ENCODE measurements around the gene ACHE.
"Not testable (repeated sequence)": the region's sequence is repeated elsewhere in the genome, so short reads cannot be mapped to it uniquely, and the experiment has no call there.

Gene ACHE

DNA sequence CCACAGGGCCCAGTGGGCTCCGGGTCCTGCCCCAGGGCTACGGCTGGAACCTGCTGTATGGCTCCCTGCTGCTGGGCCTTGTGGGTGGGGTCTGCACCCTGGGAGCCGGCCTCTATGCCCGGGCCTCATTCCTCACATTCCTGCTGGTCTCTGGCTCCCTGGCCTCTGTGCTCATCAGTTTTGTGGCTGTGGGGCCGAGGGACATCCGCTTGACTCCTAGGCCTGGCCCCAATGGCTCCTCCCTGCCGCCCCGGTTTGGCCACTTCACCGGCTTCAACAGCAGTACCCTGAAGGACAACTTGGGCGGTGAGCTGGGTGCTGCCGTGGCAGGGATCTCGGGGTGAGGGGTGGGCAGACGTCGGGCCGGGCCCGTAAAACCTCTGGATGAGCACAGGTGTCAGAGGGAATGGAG lies 38.8 kb downstream of the ACHE start:
- no peak for DNase-seq (ENCODE audit: low read depth)
- TF ChIP-seq, protein P1, sequence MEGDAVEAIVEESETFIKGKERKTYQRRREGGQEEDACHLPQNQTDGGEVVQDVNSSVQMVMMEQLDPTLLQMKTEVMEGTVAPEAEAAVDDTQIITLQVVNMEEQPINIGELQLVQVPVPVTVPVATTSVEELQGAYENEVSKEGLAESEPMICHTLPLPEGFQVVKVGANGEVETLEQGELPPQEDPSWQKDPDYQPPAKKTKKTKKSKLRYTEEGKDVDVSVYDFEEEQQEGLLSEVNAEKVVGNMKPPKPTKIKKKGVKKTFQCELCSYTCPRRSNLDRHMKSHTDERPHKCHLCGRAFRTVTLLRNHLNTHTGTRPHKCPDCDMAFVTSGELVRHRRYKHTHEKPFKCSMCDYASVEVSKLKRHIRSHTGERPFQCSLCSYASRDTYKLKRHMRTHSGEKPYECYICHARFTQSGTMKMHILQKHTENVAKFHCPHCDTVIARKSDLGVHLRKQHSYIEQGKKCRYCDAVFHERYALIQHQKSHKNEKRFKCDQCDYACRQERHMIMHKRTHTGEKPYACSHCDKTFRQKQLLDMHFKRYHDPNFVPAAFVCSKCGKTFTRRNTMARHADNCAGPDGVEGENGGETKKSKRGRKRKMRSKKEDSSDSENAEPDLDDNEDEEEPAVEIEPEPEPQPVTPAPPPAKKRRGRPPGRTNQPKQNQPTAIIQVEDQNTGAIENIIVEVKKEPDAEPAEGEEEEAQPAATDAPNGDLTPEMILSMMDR (conservative IDR thresholded peaks at IDR 0.05; ENCODE audit: low read length): no peak
- no peak overlapping the region for H3K4me3 ChIP-seq (ENCODE audit: low read length)

DNA sequence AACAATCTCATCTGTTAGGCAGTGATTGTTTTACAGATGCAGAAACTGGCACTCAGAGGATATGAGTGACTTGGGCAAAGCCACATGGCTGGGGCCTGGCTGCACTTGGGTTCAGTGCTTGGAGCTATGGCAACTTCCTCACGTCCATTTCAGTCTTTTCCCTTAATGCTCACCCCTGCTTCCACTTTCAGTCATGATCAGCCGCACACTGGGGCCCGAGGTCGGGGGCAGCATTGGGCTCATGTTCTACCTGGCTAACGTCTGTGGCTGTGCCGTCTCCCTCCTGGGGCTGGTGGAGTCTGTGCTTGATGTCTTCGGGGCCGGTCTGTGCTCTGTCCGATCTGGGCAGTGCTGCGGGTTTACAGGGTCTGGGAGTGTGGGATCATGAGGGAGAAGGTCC lies 40.2 kb downstream of the ACHE start:
- no peak overlapping the region for H3K4me3 ChIP-seq (ENCODE audit: low read length)
- no peak for DNase-seq (ENCODE audit: low read depth)
- TF ChIP-seq, protein P1 (conservative IDR thresholded peaks at IDR 0.05; ENCODE audit: low read length): no peak

DNA sequence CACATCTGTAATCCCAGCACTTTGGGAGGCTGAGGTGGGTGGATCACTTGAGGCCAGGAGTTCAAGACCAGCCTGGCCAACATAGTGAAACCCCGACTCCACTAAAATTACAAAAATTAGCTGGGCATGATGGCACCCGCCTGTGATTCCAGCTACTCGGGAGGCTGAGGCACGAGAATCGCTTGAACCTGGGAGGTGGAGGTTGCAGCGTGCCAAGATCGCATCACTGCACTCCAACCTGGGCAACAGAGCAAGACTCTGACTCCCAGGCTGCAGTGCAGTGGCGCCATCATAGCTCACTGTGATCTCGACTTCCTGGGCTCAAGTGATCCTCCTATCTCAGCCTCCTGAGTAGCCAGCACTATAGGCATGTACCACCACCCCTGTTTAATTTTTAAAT lies 40.8 kb downstream of the ACHE start:
- not testable (repeated sequence) for DNase-seq (ENCODE audit: low read depth); H3K4me3 ChIP-seq (ENCODE audit: low read length)

DNA sequence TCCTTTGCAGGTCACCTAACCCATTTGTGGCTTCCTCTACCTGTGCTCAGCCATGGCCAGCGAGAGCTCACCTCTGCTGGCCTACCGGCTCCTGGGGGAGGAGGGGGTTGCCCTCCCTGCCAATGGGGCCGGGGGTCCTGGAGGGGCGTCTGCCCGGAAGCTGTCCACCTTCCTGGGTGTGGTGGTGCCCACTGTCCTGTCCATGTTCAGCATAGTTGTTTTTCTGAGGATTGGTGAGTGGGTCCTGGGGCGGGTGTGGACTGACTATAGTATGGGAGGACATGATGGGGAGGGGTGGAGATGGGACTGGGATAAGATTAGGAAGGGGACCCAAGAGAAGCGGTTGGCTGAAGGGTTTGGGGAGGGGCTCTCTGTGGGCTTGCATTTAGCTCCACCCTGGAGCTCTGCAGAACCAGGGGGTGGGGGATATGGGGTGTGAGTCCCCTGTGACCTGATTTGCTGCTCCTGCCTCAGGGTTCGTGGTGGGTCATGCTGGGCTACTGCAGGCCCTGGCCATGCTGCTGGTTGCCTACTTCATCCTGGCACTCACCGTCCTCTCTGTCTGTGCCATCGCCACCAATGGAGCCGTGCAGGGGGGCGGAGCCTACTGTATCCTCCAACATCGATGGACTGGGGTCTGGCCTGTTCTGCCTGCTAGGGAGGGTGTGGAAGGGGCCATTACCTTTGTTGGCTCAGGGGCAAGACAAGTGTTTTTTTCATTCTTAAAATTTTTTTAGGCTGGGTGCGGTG lies 41.4 kb downstream of the ACHE start:
- no peak for DNase-seq (ENCODE audit: low read depth)
- TF ChIP-seq, protein P1 (conservative IDR thresholded peaks at IDR 0.05; ENCODE audit: low read length): no peak
- no peak overlapping the region for H3K4me3 ChIP-seq (ENCODE audit: low read length)

DNA sequence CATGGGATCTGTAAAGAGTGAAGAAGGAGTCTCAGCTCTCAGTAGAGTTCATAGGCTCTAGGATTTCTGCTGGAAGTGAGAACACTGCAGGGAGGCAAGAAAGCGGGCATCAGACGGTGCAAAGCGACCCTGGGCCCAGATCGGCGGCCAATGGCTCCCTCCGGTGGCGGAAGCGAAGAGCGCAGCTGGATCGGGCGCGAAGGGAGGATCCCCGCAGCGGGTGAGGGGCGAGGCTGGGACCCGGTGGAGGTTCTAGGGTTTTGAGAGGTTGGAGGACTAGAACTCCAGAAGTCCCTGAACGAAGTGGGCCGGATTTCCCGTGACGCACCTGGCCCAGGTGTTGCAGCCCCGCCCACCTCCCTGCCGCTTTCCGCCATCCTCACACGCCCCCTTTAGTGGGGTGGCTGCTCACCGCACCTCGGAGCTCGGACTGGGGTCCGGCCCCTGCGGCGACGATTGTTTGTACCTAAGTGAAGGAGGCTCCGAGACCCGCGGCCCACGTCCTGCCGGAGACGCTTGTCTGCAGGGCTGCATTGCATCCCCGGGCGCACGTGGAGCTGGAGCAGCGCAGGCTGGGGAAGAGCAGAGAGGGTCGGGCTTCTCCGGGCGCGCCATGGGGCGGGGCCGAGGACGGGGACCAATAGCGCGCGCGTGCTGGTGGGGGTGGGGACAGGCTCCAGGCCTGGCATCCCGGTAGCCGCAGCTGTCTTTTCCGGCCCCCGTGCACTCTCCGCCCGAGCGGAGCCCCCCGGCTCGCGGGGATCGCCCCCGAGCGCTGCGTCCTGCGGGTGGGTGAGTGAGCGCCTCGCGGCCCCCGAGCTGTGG lies 43.4 kb downstream of the ACHE start, which contains the start of gene SLC12A9:
Gene SLC12A9, plus strand, starts transcription at position 666 of the 825 bp plus-strand sequence. CDS start 1,485 bp downstream, outside the sequence.
- peak; percentile 89 for DNase-seq (ENCODE audit: low read depth)
- TF ChIP-seq, protein P1 (conservative IDR thresholded peaks at IDR 0.05; ENCODE audit: low read length): peak; percentile 82
- H3K4me3 ChIP-seq (ENCODE audit: low read length): peak within 1 kb of the TSS; percentile 78

DNA sequence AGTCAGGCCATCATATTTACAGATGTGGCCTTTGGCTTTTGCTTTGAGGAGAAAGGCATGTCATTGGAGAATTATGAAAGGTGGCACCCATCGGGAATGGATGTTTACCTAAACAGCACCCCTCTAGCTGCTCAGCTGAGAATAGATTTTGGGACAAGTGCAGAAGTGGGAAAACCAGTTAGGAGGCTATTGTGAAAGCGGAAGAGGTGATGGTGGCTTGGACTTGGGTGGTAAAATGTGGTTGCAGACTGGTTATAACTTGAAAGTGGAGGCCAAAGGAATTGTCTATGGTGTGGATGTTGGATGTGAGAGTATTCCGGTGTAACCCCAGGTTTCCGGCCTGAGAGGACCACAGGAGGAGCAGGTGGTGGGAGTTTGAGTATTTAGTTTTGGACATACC lies 48.3 kb downstream of the ACHE start:
- no peak overlapping the region for H3K4me3 ChIP-seq (ENCODE audit: low read length)
- no peak for DNase-seq (ENCODE audit: low read depth)
- TF ChIP-seq, protein P1 (conservative IDR thresholded peaks at IDR 0.05; ENCODE audit: low read length): no peak

DNA sequence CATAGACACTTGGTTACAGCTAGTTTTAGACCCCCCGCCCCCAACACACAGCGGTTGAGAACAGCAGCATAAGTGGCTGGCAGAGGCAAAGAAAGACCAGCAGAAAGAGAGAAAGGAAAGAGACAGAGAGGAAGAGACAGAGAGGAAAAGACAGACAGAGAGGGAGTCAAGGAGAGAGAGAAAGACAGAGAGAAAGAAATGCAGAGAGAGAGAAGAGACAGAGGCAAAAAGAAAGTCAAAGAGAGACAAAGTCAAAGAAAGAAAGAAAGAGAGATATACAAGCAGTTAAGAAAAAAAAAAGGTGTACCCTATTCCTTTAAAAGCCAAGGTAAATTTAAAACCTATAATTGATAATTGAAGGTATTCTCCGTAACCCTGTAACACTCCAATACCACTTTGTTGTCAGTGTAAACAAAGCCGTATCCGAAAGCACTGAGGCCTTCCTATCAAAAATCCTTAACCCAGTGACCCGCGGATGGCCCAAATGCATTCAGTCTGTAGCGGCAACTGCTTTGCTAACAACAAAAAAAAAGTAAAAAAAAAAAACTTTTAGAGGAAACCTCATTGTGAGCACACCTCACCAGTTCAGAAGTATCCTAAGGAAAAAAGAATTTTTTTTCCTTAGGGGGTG lies 55.1 kb downstream of the ACHE start:
- TF ChIP-seq, protein P1 (conservative IDR thresholded peaks at IDR 0.05; ENCODE audit: low read length): no peak
- no peak overlapping the region for H3K4me3 ChIP-seq (ENCODE audit: low read length)
- DNase-seq (ENCODE audit: low read depth): no peak
